DMS153 (cell line): ENCODE measurements around the gene GNE.
"Not testable (repeated sequence)": the region's sequence is repeated elsewhere in the genome, so short reads cannot be mapped to it uniquely, and the experiment has no call there.

ENCODE experiments used
- DNase-seq: peaks from one replicate; lab custom pipeline; 2025; lab: John Stamatoyannopoulos, UW

Gene GNE, protein sequence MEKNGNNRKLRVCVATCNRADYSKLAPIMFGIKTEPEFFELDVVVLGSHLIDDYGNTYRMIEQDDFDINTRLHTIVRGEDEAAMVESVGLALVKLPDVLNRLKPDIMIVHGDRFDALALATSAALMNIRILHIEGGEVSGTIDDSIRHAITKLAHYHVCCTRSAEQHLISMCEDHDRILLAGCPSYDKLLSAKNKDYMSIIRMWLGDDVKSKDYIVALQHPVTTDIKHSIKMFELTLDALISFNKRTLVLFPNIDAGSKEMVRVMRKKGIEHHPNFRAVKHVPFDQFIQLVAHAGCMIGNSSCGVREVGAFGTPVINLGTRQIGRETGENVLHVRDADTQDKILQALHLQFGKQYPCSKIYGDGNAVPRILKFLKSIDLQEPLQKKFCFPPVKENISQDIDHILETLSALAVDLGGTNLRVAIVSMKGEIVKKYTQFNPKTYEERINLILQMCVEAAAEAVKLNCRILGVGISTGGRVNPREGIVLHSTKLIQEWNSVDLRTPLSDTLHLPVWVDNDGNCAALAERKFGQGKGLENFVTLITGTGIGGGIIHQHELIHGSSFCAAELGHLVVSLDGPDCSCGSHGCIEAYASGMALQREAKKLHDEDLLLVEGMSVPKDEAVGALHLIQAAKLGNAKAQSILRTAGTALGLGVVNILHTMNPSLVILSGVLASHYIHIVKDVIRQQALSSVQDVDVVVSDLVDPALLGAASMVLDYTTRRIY

DNA sequence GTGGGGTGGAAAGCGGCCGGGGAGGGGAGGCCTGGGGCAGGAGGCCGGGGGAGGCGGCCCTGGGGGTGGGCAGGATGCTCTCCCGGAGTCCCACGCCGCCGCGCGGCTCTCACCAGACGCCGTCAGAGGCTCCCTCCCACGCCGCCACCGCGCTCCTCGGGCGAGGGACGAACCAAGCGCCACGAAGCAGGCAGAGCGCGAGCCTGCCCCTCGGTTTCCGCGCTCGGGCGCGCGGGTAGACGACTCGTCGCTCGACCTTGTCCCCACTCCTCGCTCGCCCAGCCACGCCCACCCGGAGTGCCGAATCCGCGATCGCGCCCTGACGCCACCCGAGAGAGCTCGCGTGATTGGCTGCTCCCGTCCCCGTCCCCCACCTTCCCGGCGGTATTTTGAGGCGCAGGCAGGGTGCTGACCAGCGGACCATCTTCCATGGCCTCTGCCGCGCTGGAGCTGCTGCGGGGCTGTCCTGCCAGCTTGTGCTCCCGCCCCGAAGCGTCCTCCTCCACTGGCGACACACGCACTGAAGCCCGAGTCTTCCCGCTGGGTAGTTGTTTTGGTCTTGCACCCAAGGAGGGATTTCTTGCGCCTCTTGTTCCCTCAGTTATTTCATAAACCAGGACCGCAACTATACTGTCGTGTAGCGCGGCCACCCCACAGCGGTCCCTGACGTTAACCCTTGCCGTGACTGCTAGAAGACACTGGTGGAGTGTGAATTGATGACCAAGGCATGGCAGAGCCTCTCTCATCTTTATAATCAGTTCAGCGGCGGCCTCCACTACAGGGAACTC lies at the start of gene GNE:
Gene GNE (minus strand): TSS at position 241 of the 788 bp plus-strand sequence. CDS start 9,093 bp downstream, outside the sequence.
- peak; percentile 87 for DNase-seq

DNA sequence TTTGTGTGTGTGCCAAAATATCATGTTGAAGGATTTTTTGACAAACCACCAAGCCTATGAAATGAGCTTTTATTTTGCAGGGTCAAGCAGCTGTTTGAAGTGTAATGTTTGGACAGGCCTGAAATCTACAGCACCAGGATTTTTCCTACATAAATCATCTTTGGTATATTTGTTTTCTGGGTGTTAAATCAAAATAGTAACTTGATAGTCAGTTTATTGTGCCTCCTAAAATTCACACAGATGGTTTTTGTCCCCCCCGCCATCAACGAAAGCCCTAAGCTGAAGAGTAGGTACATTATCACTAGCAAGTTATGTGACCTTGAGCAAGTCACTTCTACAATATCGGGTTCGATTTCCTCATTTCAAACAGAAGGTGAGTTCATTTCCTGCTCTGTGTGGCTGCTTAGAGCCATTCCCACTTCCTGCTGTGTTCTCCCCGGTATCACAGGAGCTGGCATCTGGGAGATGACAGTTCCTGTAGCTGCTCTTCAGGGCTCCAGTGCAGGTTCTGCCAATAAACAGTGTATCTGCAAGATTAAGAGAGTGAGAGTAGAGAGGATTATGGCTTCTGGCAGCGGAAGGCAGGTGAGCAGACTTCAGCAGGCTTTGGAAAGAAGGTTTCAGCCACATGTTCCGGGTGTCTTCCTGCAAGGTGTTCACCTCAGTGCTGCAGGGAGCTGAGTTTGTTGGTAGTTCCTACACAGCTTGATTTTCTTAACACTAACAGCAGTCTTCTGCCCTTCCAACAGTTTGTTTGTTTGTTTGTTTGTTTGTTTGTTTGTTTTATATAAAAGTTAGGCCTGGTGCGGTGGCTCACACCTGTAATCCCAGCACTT lies 48.4 kb upstream of the GNE start:
- no peak for DNase-seq

DNA sequence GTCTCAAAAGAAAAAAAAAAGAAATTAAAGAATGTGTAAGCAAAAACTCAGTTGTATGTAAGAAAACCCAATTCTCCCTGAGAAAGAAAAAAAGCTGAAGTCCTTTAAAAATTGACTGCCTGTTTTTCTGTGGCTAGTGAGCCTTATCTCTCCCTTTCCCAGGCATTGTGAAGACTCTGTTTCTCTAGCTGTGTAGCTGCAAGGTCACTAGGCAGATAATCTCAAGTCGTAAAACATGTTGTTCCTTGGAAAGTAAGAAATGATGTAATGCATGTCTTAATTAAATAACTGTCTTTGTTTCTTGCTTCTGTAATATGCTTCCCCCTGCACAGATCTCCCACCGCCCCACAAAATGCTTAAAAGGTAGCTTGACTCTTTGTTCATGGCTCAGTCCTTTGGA lies 46.1 kb upstream of the GNE start:
- DNase-seq = not testable (repeated sequence)

DNA sequence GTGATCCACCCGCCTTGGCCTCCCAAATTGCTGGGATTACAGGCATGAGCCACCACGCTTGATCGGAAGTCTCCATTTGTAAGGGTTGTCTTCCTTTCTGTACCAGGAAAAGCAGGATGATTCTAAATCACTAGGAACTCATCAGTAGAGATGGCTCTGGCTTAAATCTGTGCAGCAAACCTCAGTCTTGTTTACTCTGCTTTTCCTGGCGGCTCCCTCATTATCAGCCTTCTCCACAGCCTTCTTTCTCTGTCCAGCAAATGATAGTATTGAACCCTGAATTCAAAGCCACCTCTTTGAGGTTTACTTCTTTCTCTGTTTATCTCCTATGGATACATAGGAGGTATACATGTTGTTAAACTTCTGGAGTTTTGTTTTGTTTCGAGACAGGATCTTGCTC lies 43.0 kb upstream of the GNE start:
- DNase-seq = no peak

DNA sequence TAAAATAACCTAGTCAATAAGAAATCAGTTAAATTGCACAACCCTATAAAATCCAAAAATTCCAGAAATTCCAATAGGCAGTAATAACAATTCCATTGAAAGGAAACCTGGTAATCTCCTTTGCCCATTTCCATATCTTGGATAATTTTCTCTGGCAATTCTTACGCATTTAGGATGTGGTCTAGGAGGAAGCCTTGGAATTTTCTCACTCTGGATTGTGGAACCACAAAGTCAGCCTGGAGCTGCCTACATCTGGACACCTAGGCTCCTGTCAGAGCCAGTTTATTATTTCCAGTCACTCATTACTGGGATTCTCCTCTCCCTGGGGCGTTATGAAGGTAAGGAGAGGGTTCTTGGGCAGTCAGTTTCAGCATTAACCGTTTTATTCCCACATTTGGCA lies 40.3 kb upstream of the GNE start:
- DNase-seq = no peak

DNA sequence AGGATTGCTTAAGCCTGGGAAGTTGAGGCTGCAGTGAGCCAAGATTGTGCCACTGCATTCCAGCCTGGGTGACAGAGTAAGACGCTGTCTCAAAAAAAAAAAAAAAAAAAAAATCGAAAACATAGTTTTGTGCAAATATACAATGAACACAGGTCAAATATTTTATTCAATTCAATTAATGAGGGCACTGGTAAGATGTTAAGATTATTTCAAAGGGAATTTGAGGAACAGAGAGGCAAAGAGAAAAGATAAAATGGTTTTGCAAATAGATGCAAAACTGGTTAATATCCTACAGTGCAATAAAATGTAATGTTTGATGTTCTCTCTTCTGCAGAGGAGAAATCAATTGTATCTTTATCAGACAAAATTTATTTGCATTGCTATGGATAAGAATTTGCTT lies 39.5 kb upstream of the GNE start:
- DNase-seq = no peak

DNA sequence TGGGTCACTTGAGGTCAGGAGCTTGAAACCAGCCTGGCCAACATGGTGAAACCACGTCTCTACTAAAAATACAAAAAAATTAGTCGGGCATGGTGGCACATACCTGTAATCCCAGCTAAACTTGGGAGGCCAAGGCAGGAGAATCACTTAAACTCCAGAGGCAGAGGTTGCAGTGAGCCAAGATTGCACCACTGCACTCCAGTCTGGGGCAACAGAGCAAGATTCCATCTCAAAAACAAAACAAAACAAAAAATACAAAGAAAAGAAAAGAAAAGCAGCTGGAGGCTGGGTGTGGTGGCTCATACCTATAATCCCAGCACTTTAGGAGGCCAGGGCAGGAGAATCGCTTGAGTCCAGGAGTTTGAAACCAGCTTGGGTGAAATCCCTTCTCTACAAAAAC lies 36.7 kb upstream of the GNE start:
- not testable (repeated sequence) for DNase-seq

DNA sequence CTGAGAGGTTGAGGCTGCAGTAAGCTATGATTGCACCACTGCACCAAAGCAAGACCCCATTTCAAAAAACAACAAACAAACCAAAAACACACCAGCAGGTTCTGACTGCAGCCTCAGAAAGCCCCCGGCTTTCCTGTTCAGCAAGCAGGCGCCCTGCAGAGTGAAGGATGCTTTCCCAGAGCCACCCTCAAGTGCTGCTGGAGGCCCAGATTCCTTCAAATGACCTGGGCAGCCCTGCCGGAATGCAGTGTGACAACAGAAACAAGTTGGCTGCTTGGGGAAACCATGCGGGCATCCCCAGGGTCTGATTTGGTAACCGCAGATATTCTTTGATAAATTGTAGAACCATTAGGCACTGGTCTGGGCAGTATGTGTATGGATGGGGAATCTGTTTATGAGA lies 35.7 kb upstream of the GNE start:
- no peak for DNase-seq

DNA sequence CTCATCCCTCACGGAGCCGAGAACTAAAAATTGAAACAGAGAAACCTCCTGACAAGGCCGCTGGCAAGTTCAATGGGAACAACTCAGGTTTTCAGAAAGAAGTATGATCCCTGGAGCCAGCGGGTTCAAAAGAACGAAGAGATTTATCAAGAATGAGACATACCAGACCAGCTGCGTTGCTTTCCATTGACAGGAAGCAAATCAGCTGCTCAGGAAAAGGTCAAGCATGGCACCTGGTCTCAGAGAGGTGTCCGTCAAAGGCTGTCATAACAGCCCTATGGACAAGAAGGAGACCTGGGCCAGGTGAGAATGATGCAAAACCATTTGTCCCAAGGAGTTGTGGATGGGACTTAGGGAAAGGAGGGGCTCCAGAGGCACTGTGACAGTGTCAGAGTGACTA lies 34.9 kb upstream of the GNE start:
- no peak for DNase-seq

DNA sequence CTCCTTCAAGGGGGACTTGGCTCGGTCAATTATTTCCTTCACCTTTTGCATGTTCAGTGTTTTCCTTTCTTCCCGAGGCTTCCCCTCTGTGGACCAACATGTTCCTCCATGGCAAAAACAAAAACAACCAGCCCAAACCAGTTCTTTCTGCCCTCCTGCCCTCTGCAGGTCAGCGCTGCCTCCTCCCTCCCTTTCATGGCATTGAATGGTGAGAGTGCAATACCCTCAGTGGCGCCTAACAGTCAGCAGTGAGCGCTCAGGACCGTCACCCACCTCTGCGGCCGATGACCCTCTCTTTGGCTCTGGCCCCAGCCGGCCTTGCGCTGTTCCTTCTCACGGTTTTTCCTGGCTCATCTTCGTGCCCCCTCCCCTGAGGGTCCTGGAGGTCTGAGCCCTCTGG lies 34.4 kb upstream of the GNE start:
- DNase-seq = no peak

DNA sequence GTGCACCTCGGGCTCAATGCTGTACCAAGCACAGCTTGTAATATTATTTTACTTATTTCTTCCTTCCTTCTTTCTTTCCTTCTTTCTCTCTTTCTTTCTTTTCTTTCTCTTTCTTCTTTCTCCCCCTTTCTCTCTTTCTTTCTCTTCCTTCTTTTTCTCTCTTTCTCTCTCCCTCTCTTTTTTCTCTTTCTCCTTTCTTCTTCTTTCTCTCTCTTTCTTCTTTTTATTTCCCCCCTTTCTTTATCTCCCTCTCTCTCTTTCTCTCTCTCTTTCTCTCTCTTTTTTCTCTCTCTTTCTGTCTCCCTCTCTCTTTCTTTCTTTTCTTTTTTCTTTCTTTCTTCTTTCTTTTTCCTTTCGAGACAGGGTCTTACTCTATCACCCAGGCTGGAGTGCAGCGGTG lies 32.7 kb upstream of the GNE start:
- DNase-seq = no peak

DNA sequence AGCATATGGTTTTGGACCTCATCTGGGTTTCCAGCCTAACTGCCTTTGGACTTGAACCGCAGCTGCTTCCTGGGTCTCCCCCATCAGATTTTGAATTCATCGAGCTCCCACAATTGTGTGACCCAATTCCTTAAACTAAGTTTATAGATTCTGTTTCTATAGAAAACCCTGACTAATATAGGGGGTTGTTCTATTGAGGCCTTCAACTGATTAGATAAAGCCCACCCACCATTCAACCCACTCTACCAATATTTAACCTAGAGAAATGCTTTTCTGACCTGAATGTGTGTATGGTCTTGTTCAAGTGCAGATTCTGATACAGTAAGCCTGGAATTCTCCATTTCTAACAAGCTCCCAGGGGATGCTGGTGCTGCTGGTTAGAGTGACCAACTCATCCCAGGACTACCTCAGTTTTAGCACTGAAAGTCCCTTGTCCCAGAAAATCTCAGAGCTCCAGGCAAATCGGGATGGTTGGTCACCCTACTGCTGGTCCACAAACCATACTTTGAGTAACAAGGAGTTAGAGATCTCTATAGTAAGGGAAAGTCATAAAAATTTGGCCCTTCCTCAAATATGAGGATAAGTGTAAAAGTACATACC lies 31.7 kb upstream of the GNE start:
- no peak for DNase-seq

DNA sequence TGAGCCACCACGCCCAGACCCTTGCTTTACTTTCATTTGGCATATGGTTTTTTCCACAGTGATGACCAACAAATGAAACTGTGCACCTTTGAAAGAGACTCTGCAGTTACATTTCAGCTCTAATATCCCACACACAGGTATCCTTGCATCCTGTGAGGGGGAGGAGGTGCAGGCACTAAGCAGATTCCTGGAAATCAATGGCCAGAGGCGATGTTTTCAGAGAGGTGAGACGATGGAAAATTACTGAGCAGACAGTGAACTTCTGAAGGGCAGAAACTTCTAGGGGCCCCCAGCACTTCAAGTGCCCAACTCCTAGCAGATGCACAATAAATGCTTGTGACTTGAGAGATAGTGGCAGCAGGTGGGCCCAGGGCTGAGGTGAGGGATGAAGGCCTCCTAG lies 29.8 kb upstream of the GNE start:
- DNase-seq = no peak

DNA sequence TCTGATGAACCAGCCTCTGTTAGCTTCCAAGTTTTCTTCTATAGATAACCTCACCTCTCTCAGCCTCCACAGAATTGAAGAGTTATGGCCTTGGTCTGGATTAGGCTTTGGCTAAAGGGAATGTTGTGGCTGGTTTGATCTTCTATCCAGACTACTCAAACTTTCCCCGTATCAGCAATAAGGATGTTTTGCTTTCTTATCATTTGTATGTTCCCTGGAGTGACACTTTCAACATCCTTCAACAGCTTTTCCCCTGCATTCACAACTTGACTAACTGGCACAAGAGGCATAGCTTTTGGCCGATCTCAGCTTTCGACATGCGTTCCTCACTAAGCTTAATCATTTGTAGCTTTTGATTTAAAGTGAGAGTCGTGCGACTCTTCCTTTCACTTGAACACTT lies 28.1 kb upstream of the GNE start:
- no peak for DNase-seq

DNA sequence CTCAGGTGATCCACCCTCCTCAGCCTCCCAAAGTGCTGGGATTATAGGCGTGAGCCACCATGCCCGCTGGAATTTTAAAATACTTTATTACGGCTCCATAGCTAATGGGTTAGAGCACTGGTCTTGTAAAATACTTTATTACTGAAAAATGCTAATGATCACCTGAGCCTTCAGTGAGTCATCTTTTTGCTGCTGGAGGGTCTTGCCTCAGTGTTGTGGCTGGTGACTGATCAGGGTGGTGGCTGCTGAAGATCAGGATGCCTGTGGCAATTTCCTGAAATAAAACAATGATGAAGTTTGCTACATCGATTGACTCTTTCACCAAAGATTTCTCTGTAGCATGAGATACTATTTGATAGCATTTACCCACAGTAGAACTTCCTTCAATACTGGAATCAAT lies 26.0 kb upstream of the GNE start:
- no peak for DNase-seq

DNA sequence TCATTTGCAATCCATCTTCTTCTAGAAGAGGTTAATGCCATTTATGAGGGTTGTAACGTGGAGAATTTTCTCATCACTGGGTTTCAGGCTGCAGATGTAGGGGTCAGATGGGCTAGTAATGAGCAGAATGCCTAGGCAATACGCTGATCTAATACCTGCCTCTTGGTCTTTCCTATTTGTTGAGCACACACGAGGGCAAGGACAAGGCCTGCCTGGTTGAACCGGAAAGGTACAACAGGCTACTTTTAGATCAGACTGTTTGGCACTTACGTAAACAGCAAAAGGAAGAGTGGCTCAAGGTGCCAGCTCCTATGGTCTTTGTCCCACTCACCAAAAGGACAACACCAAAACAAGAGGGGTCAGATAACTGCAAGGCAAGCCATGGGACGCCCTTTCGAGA lies 24.0 kb upstream of the GNE start:
- no peak for DNase-seq

DNA sequence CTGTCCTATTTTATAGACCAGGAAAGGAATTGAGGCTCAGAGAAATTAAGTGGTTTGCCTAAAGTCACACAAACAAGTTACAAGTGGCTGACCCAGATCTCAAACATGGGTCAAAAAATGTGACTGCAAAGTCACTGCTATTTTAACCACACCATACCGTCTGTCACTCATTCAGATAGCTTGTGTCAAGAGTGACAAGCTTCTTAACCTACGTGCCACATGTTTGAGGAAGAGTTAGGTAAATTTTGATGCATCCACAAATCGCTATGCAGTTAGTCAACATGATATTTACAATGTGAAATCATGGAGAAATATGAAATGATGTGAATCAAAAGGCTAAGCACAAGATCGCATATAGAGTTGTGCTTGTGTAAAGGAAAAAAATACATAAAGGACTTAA lies 22.7 kb upstream of the GNE start:
- no peak for DNase-seq

DNA sequence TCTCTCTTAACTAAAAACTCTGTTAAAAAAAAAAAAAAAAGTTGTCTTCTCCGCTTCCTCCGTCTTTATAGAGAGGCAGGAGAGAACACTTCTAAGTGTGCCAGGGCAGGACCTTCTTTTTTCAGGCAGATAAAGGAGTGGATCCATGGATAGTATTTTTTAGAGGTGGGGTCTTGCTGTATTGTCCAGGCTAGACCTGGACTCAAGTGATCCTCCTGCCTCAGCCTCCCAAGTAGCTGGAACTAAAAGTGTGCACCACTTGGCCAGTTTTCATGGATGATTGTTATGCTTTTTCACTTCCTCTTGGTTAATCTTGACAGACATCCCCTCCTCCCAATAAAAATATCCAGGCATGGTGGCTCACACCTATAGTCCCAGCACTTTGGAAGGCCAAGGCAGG lies 20.0 kb upstream of the GNE start:
- DNase-seq = no peak

DNA sequence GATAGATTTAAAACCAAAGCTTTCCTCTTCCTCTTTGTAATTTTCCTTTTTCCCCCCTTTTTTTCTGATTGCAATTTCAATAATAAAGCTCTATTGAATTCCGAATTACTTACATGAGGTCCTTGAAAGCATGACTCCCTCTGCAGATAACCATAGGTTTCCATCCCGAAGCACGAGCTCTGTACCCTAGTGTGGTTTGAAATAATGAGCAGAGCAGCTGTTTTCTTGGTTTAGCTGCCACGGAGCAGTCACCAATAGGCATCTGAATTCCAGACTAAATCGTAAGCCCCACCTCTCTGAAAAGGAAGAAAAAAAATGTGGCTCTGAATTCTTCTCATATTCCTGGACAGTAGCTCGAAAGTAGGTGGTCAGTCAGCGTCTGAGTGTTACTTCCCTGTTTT lies 18.5 kb upstream of the GNE start:
- DNase-seq = no peak

DNA sequence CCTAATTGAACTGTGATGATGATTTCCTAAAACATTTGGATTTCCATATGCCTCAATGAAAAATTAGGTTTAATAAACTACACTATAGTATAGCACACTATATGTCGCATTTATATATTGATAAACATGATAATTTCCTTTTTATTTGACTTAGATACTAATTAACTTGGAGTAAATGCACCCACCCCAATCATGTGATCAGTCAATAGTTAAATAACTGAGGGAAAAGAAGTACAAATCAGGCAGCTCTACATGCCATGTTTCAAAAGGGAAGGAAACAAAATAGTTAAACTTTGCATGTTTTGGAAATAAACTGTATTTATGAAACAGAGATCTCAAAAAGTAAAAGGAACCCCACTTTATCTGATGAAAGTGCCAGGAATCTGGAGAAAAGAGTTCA lies 18.0 kb upstream of the GNE start:
- no peak for DNase-seq

DNA sequence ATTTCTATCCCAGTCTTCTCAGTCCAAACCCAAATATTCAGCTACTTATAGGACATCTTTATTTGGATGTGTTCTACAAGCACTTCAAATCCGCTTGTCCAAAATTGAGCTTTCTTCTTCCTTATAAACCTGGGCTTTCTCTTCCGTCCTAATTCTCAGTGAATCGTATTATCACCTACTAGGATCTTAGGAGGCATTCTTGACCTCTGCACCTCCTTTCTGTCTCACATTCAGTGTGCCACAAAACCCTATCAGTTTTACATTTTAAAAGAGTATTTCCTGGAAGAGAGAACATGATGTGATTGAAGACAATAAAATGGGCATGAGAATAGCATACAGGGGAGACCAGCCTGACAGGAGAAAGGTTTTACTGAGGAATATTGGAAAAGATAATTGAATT lies 16.8 kb upstream of the GNE start:
- DNase-seq = no peak

DNA sequence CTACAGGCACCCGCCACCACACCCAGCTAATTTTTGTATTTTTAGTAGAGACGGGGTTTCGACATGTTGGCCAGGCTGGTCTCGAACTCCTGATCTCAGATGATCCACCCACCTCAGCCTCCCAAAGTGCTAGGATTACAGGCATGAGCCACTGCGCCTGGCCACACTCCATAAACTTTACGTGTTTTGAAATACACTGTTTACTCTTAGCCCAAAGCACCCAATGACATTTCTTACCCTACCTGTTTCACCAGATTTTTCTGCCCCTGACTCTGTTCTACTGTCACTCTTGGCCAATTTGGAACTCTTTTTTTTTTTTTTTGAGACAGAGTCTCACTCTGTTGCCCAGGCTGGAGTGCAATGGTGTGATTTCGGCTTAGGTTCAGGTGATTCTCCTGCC lies 15.1 kb upstream of the GNE start:
- DNase-seq = not testable (repeated sequence)
